NCI-H2029 treated with DMSO at 0.1 percent for 48 hours (cell line): Measurements from ENCODE around the gene CFAP74.

ENCODE experiments used
- DNase-seq: peaks from one replicate; lab custom pipeline; 2025; lab: John Stamatoyannopoulos, UW

CFAP74 gene

DNA sequence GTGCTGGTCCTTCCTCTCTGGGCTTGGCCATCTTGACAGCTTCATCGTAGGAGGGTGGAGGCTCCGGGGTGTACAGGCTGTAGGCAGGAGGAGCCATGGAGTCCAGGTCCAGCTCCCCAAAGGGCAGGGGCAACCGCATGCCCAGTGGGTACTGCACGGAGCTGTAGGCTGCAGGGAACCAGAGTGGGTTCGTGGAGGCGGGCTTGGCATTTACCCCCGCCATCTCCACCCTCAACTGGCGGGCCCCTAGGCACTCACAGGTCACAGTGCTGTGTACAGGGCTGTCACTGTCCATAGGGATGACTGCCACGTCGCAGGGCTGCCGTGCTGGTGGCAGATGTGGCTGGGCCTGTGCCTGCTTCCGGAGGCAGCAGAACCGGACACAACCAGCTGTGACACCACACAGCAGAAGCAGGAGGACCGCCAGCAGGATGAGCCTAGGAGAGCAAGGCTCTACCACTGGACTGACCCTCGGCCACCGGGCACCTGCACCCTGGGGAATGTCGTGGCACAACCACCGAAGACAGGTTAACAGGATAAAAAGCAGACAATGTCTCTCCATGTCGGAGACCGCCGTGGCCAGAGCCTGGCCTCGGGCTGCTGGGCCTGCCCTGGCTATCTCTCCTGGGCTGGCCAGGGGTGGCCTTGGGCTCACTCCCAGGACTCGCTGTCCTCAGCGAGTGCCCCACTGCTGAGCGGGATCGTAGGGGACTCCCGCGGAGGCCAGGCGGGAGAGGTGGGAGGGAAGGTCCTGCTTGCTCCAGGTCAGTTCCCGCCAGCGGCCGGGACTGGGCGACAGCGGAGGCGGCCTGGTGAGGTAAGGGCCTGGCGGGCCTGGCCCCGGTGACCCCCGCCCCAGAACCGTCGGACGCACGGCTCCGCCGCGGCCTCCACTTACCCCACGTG, 85.3 kb downstream of the CFAP74 start:
- DNase-seq = no peak

DNA sequence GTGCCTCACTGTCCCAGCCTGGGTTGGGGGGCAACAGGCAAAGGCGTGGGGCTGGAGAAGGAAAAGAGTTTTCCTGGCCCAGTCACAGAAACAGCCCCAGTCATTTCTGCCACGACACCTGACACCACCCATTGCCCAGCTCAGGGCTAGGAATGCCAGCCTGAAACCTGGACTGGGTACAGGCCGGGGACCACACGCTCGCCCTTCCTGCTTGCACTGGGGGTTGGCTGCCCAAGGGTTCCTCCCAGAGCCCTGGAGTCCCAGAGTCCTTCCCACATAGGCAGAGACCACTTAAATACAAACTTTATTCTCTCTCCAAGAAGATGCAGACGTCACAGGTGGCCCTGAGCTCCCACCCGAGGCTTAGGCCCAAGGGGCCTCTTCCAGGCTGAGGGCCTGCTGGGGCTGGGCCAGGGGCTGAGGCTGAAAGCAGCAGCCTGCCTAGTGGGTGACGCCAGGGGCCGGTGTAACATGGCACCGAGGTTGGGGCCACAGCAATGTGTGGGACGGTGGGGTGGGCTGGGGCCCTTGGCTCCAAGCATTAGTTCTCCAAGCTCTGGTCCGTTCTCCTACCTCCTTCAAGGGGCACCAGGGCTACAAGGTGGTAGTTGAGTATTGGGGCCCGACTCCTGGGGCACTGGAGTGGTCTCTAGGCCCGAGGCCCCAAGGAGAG, 86.1 kb downstream of the CFAP74 start:
- no peak for DNase-seq

DNA sequence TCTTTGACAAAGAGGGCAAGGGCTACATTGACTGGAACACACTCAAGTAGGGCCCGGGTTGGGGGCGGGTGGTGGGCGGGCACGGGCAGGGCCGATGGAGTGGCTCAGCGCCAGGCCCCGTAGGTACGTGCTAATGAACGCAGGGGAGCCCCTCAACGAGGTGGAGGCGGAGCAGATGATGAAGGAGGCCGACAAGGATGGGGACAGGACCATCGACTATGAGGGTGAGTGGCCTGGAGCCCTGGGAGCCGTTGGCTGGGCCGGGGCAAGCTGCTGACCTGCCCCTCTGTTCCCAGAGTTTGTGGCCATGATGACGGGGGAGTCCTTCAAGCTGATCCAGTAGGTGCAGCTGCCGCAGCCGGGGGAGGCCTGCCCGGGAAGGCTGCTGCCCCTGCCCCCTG, 86.7 kb downstream of the CFAP74 start:
- DNase-seq = no peak

DNA sequence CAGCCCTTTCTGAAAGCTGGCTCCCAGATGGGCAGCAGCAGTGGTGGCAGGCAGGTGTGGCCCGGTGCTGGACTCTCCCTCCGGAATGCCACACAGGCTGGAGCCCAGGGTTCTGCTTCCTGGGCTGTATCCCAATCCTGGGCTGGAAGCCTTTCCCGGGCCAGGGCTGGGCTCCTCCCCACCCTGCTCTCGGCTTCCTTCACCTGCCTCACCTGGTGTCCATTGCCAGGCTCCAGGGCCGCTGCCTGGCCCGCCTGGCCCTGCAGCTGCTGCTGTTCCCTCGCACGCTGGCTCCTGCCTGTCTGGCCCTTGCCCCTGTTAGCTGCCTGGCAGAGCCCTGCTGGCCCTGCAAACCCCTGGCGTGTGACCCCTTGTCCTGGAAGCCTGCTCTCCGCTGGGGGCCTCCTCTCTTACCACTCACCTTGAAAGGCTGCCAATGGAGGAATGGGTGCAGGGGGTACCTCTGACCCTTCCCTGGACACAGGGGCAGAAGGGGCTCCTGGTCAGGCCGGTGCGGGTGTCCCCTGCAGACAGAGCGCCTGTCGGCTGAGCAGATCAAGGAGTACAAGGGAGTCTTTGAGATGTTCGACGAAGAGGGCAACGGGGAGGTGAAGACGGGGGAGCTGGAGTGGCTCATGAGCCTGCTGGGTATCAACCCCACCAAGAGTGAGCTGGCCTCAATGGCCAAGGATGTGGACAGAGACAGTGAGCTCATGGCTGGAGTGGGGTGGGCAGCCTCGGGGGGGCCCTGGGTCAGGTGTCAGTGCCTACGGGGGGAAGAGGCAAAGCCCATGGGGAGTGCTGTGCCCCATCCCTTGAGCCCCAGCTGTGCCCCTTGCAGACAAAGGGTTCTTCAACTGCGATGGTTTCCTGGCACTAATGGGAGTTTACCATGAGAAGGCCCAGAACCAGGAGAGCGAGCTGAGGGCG, 87.4 kb downstream of the CFAP74 start:
- no peak for DNase-seq

DNA sequence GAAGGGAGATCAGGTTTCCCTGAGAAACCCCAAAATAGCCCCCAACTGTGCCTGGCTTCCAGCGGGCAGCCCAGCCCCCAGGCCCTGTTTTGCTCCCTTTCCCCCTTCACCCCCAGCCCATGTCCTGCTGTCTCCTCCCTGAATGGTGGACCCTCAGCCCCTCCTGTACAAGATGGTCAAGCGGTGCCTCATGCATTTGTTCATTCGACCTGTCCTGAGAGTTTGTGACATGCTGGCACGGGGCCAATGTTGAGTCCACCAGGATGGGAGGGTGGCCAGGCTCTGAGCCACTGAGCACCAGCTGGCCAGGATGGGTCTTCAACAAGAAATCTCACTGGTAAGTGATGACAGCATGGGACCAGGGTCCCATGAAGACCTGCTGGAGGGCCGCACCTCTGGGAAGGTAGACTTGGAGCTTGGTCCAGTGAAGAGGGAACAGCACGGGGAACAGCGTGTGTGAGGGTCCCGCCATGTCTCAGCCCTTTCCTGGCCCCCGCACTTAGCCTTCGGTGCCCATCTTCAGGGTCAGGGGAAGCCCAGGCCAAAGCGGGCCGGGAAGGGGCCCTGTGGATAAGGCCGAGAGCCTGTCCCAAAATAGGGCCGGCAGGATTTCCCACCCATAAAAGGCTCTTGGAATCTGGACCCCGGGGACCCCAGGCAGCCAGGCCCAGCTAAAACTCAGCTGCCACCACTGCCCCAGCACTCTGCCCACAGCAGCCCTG, 88.5 kb downstream of the CFAP74 start, which contains the start of gene CALML6:
CALML6 (plus strand) TSS at position 290 of the 722 bp plus-strand sequence; CDS start at position 311, 21 bp downstream.
- DNase-seq = no peak

DNA sequence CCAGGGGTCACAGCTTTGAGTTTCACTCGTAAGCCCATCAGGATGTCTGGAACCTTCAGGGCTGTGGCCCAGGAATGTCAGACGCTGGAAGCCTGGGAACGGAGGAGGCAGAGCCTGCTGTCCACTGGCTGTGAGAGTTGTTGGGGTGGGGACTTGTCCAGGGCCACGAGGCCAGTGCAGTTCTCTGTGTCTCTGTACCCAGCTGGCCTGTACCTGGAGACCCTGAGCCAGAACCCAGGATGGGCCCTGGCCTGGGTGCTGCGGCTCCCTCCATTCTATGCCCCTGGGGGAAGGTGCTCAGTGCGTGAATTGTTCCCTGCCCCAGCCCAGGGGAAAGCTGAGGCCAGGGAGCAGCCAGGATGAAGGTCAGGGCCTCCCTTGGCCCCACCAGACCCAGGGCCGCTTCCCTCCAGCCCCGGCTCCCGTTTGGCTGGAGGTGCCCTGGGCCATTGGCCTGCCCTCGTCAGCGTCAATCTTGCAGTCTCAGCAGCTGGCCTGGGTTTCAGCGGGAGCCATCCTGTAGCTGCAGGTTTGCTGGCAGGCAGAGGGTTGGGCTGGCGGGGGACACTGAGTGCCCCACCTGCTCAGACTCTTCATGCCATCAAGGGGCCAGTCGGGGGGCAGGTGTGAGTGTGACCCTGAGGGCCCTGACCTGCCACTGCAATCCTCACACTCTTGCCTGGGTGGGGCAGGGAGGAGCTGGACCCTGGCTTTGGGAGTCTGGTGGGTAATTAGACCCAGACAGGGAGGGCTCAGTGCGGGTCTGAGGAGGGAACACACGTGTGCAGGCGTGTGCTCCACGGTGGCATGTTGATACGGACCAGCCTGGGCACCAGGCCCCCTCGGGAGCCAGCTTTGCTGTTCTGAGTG, 89.2 kb downstream of the CFAP74 start:
- DNase-seq = no peak

DNA sequence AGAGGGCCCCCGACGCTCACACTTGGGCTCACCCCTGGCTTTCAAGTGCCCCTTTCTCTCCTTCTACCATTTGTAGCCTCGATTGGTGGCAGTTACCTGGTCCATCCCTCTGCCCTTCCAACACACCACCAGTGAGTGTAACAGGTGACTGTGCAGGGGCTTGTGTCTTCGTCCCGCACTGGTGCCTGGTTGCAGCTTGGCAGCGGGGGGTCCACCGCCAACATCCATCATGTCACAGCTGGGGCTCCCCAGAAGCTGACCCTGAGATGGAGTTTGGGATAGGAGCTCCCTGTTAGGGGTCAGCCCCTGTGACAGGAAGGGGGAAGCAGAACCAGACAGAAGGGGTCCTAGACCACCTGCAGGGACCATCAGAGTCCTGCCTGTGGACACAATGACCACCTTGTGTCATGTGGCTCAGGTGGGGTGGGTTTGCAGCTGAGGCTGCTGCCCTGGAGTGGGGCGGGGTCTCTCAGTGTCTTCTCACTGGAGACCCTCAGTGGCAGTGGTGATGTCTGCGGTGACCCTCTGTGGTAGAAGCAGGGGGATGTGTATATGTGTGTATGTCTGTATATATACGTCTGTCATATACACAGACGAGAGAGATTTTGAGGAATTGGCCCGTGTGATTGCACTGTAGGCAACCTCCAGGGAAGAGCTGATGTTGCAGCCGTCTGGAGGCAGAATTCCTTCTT, 92.1 kb downstream of the CFAP74 start:
- no peak for DNase-seq

DNA sequence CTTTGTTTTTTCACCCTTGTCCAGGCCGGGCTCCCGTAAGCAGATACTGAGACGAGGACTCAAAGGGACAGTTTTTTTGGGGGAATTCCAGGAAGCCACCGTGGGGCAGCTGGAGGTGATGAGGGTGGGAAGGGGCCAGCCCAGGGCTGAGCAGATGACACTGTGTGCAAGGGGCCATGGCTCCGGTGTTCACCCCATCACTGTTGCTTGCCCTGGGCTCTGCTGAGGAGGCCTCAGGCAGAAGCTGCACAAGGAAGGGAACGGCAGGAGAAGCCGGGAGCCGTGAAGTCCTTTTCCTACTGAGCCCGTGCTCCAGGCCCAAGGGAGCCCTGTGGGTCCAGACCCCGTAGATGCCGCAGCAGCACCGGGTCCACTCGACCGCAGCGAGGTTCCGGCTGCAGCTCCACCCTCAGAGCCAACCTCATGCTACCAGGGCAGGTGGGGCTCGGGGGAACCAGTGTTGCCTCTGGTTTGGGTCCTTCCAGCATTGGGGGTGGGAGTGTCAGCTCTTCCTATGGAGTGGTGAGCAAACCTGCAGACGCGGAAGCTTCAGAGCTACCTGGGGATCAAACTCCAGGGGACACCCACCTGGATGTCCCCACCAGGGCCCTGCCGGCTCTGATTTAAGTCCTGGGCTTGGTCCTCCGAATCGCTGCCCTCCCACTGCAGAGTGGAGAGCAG, 92.8 kb downstream of the CFAP74 start:
- DNase-seq = no peak

DNA sequence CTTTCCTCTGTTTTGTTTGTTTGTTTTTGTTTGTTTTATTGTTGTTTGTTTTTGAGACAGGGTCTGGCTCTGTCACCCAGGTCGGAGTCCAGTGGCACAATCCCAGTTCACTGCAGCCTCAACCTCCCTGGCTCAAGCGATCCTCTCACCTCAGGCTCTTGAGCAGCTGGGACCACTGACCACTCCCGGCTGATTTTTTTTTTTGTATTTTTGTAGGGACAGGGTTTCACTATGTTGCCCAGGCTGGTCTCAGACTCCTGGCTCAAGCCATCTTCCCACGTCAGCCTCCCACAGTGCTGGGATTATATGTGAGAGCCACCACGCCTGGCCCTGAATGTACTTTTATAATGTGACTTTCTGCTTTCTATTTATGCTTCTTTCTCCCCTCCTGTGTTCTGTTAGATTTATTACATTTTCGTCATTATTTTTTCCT, 93.5 kb downstream of the CFAP74 start:
- no peak for DNase-seq

DNA sequence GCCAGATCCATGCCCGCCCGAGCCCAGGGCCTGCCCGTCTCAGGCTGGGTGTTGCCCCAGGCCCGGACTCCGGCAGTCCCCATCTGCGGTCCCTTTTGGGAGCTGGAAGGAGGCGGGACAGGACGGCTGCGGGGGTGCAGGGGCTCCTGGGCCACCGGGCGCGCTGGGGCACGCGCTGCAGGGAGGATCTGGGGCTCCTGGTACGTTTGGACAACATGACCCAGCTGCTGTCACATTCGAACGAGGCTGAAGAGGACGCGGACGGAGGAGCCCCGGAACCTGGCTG, 95.1 kb downstream of the CFAP74 start:
- no peak for DNase-seq

DNA sequence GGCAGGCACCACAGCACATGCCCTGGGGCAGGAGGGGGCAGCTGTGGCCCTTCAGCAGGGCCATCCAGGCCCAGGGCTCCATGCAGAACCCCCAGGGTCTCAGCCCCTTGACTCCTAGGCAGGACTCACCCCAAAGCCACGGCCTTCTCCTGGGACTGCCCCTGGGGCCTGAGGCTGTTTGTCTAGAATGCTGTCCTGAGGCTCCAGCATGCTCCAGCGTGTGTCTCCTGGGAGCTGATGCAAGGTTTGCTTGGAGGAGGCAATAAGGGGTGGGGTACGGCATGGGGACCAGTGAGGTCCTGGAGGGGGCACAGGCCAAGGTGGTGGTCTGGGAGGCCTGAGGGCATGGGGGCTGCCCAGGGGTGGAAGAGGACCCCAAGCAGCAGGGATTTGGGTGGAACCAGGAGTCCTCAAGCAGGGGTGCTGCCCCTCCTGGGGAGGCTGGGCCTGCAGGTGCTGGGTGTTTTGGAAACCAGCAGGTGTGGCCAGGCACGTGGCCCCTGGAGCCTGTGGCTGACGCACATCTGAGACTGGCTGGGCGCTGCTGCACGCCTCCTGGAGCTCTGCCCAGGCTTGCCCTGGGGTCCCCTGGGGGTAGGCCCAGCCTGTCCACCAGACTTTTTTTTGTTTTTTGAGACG, 96.4 kb downstream of the CFAP74 start:
- no peak for DNase-seq

DNA sequence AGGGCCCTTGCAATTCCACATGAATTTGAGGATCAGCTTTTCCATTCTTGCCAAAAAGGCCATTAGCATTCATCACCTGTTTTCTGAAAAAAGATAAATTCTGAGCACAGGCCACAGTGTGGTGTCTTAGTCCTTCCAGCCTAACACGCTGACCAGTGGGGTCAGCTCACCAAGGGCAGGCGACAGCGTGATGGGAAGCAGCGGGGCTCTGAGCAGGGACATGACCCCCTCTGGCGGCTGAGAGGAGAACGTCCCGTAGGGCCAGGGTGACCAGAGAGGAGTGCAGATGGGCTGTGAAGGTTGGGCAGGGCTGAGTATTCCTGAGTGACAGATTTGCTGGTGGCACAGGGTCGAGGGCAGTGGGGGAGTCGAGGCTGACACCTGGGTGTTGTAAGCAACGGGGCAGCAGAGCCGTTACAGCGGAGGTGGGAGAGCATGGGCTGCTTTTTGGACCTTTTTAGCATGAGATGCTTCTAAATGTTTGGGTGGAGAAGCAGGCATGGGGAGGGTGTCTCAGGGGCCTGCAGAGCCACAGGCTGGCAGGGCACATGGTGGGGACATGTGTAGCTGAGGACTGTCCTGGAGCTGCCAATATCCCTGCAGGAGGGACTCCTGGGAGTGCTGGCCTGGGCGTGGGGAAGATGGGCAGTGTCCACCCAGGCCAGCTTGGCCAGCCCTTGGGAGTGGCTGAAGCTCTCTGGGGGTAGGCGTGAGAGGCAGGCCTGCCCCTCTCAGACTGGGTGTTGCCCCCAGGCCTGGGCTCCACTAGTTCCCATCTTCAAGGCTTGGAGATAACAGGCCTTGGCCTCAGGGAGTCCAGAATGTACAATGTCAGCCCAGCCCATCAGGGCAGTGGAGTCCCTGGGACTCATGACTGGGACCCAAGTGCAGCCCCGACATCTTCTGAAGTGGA, 97.1 kb downstream of the CFAP74 start:
- peak; percentile 44 for DNase-seq

DNA sequence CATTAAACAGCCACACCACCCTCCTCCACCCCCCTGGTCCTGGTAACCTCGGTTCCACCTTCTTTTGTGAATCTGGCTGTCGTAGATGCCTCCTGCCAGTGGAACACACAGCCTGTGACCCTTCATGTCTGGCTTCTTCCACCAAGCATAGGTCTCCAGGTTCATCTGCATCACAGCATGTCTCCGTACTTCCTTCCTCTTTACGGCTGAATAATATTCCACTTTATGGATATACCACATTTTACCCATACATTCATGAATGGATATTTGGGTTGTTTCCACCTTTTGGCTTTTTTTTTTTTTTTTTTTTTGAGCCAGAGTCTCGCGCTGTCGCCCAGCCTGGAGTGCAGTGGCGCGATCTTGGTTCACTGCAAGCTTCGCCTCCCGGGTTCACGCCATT, 100.4 kb downstream of the CFAP74 start:
- no peak for DNase-seq

DNA sequence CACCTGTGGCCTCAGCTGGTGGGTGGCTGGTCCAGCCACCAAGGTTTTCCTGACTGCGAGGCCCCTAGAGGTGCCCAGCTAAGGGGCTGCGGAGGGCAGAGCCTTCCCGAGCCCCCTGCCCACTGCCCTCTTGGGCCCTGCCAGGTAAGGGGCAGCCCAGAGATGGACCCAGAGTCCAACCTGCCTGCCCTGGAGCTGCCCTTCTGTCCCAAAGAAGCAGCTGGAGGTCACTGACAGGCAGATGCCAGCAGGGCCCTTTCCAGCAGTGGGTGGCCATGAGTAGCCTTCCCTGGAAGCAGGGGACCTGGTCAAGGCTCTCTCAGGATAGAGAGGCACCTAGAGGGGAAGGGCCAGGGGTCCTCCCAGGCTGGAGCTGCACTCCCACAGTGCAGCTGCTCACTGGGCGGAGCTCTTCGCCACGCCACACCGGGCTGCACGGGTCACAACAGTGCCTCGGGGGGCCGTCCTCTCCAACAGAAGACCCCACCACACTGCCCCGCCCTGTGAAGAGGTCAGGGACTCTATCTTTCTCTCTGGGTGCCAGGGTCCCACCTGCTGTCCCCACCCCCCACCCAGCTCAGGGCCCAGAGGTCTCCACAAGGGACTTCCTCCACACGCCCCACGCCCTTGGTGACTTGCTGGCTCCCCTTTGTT, 101.8 kb downstream of the CFAP74 start:
- no peak for DNase-seq

DNA sequence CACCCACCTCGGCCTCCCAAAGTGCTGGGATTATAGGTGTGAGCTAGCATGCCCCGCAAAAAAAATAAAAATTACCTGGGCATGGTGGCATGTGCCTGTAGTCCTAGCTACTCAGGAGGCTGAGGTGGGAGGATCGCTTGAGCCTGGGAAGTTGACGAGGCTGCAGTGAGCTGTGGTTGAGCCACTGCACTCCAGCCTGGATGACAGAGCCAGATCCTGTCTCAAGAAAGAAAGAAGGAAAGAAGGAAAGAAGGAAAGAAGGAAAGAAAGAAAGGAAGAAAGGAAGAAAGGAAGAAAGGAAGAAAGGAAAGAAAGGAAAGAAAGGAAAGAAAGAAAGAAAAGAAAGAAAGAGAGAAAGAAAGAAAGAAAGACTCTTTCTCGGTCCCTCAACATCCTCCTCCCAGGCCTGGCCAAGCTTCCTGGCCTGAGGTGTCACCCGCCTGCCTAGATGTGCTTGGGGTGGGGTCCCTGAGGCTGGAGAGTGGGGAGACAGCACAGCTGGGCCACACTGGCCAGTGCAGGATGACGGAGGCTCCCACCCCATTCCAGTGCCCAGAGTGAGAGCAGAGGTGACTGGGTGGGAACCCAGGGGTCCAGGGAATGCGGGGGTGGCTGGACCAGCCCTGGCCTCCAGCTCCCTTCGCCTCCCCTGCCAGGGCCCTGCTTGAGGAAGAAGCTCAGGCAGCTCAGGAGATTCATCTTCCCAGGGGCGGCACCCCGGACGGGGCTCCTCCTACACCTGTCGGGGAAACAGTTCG, 102.5 kb downstream of the CFAP74 start:
- DNase-seq = no peak

DNA sequence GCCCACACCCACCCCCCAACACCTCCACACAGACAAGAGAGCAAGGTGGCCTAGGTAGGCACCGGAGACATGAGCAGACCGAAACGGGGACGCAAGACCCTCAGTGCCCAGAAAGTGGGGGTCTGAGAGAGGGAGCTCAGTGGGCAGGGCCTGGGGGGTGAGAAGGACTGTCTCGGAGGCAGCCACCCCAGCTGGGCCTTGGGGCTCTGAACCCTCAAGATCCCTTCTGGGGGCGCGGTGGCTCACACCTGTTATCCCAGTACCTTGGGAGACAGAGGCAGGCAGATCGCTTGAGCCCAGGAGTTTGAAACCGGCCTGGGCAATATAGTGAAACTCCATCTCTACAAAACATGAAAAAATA, 103.6 kb downstream of the CFAP74 start:
- no peak for DNase-seq
